Kidney (tissue), 14 donors: ENCODE measurements around the gene SLC26A1. TPM values are rescaled to one million over a fixed set of nuclear protein-coding genes. Genes with fewer than 3 reads are reported as not detected.

Experiments
- DNase-seq, 5 donors: peaks; one replicate each; pipeline ENCODE4 v3.0.0-alpha.2; 2013 to 2020
- FAIRE-seq: peaks from 2 replicates; lab custom pipeline; 2012; peaks lifted over from hg19 to GRCh38; lab: Jason Lieb, UNC
- H3K27ac ChIP-seq, 2 donors: one replicate each; pipeline ENCODE4 v1.7.0; 2013; ENCODE audit warnings: low read depth in 2 of 2, low read length in 2 of 2, inconsistent platforms in 1 of 2
- H3K27me3 ChIP-seq: one replicate; pipeline ENCODE4 v1.7.1; 2013; ENCODE audit warnings: low read length, inconsistent platforms; ENCODE audit not compliant: control insufficient read depth, insufficient read depth
- H3K36me3 ChIP-seq, 3 donors: one replicate each; pipeline versions ENCODE4 v1.7.0 to v1.7.1; 2013; ENCODE audit warnings: low read length in 3 of 3, control low read depth in 1 of 3, inconsistent platforms in 1 of 3; ENCODE audit not compliant: insufficient read depth in 3 of 3, control insufficient read depth in 2 of 3
- H3K4me1 ChIP-seq, 3 donors: one replicate each; pipeline versions ENCODE4 v1.7.0 to v1.7.1; 2013; ENCODE audit warnings: low read length in 3 of 3, inconsistent platforms in 1 of 3, low read depth in 1 of 3; ENCODE audit not compliant: control insufficient read depth in 2 of 3, insufficient read depth in 2 of 3
- H3K4me3 ChIP-seq, 3 donors: one replicate each; pipeline versions ENCODE4 v1.7.0 to v1.8.1; 2013; ENCODE audit warnings: low read length in 3 of 3, control low read depth in 1 of 3, inconsistent platforms in 1 of 3
- H3K9ac ChIP-seq, 3 donors: one replicate each; pipeline versions ENCODE4 v1.7.0 to v1.7.1; 2013; ENCODE audit warnings: low read length in 3 of 3, control low read depth in 1 of 3, inconsistent platforms in 1 of 3
- H3K9me3 ChIP-seq, 3 donors: one replicate each; pipeline versions ENCODE4 v1.7.0 to v1.7.1; 2013; ENCODE audit warnings: low read length in 3 of 3, control low read depth in 1 of 3, inconsistent platforms in 1 of 3; ENCODE audit not compliant: control insufficient read depth in 2 of 3, insufficient read depth in 1 of 3
- intact Hi-C: fragments of 100-400 bp; cut with DNase I; formaldehyde crosslinking; loops from one replicate; pipeline ENCODE4 v1.11.1; 2022
- polyA plus RNA-seq: library from polyadenylated mRNA; stranded (reverse); fragments of 350-450 nt; fragmentation: Illumina TruSeq; extraction: RNeasy Lipid Tissue Mini Kit (QIAGEN cat#74804); gene quantifications from one replicate; pipeline ENCODE4 v1.2.3, GENCODE V29; 2014; ENCODE audit warnings: low read depth, low replicate concordance; ENCODE audit not compliant: insufficient read depth
- total RNA-seq: library from RNA; stranded (reverse); fragmentation: NEBNext Ultra II Directional; extraction: Animal tissue kit (Norgen Biotek cat#: 25700); gene quantifications from one replicate; pipeline ENCODE4 v1.2.1, GENCODE V29; 2021
- TF ChIP-seq, protein P1 (sequence below): IDR thresholded peaks from 3 replicates; pipeline ENCODE4 v1.5.1; 2012; ENCODE audit warnings: mild to moderate bottlenecking, moderate library complexity, borderline replicate concordance; ENCODE audit not compliant: insufficient read depth; ENCODE audit errors: extremely low read depth
- donor health status: control.
- donor health status: control.
- donor health status: control.
- donor health status: control.
- donor health status: control.
- donor health status: DM: yes; HTN: yes; CAD: no.
- donor health status: Normal renal cell carcinoma (clear cell type).

SLC26A1 gene
- total and polyA plus RNA-seq, 2 donors from 2014 or later: 2.9 to 10.2 TPM

DNA sequence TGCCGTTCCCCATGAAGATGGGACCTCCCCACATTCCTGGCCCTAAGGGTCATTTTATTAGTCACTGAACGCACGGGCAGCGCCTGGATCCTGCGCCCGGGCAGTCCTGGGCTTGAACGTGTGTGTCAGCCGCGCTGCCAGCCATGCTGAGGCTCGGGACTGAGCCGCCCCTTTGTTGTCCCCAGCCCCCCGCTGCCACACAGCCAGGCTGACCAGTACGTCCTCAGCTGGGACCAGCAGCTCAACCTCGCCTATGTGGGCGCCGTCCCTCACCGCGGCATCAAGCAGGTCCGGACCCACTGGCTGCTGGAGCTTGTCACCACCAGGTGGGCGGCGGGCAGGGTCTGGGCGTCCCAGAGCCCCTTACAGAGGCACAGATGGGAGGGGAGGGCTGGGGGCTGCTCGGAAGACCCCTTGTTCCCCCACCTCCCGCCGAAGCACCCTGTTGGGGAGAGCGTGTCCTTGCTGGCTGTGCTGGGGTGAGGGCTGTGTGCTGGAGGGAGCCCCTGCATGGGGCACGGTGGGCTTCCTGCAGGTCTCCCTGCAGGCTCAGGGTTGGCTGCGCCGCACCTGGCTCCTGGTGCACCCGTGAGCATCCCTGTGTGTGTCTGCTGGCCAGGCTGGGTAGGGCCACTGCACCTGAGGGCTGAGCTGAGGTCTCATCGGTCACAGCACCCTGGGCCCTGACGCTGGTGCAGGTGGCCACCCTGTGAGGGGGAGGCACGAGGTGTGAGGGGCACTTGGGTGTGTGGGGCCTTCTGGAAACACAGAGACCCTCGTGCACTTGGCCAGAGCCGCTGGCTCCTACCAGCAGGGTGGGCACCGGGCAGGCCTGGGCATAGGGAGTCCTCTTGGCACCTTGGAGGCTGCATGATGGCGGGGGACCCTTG is 5.3 kb downstream of the SLC26A1 start:
- peak in 2 of 5 donors; percentile 64 to 81 for DNase-seq
- intact Hi-C loops: no loop called here
- Histone ChIP-seq H3K9ac (peak overlapping the region in 1 of 3 donors; percentile 34), H3K4me3 (peak overlapping the region in 1 of 3 donors; percentile 80), H3K9me3 (no peaks in the 10 kb centered on the region), H3K4me1 (peaks cover 0 to 34% (median 14%) of the 10 kb centered on the region in 3 donors), H3K27ac (peak overlapping the region in 1 of 2 donors; percentile 51), H3K27me3 (no peaks in the 10 kb centered on the region), H3K36me3 (peaks cover 0 to 4% (median 4%) of the 10 kb centered on the region in 3 donors)
- FAIRE-seq: no peak
- TF ChIP-seq, protein P1, sequence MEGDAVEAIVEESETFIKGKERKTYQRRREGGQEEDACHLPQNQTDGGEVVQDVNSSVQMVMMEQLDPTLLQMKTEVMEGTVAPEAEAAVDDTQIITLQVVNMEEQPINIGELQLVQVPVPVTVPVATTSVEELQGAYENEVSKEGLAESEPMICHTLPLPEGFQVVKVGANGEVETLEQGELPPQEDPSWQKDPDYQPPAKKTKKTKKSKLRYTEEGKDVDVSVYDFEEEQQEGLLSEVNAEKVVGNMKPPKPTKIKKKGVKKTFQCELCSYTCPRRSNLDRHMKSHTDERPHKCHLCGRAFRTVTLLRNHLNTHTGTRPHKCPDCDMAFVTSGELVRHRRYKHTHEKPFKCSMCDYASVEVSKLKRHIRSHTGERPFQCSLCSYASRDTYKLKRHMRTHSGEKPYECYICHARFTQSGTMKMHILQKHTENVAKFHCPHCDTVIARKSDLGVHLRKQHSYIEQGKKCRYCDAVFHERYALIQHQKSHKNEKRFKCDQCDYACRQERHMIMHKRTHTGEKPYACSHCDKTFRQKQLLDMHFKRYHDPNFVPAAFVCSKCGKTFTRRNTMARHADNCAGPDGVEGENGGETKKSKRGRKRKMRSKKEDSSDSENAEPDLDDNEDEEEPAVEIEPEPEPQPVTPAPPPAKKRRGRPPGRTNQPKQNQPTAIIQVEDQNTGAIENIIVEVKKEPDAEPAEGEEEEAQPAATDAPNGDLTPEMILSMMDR: no peak

DNA sequence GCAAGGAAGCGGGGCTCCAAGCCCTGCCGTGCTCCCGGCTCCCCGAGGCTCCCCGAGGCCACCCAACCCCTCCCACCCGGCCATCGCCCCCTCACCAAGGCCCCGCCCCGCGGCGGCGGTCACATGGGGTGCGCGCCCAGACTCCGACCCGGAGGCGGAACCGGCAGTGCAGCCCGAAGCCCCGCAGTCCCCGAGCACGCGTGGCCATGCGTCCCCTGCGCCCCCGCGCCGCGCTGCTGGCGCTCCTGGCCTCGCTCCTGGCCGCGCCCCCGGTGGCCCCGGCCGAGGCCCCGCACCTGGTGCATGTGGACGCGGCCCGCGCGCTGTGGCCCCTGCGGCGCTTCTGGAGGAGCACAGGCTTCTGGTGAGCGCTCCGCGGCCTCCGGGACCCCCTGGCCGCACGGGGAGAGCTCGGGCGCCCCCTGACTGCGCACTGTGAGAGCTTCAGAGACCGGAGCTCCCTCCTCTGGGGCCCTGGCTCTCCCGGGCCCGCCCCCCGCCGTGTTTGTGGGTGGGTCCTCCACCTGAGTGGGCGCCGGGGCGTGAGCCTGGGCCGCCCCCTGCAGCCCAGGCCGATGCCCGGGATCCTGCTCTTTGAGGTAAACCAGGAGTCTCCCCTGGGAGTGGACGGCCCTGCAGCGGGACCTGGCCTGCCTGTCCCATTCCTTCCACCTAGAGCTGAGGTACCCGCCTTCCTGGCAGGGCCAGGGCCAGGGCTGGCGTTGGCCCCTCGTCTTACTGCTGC is 6.2 kb downstream of the SLC26A1 start, which contains the start of gene IDUA:
TSS of gene IDUA (plus strand) at position 166 of the 745 bp plus-strand sequence. CDS start at position 207, 41 bp downstream.
- FAIRE-seq (no peak), DNase-seq (peak; percentile 89 to 94 (median 92))
- TF ChIP-seq, protein P1: peak; percentile 38
- Histone ChIP-seq H3K4me1 (peaks cover 0 to 26% (median 14%) of the 10 kb centered on the region in 3 donors), H3K9me3 (no peaks in the 10 kb centered on the region), H3K4me3 (peak within 1 kb of the TSS; percentile 66 to 80 (median 78)), H3K9ac (peak within 1 kb of the TSS; percentile 2 to 88 (median 62)), H3K36me3 (peaks cover 0 to 4% (median 4%) of the 10 kb centered on the region in 3 donors), H3K27ac (peak within 1 kb of the TSS in 1 of 2 donors; percentile 74), H3K27me3 (no peaks in the 10 kb centered on the region)
- intact Hi-C loops: no loop called here

DNA sequence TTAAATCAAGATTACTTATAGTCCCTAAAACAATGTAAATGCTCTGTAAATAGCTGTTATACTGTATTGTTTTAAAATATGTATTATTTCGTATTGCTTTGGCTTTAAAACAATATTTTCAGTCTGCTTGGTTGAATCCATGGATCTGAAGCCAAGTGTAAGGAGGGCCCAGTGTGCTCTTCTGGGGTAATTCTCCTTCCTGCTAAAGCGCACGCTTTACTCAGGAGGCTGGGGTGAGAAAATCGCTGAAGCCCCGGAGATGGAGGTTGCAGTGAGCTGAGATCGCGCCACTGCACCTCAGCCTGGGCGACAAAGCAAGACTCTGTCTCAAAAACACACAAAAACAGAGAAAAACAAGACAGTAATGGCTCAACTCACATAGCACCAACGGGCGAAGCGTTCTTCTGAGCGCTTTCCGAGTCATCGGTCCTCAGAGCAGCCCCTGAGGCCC is 6.8 kb downstream of the SLC26A1 start:
- H3K9me3 ChIP-seq: no peaks in the 10 kb centered on the region
- intact Hi-C loops: no loop called here
- H3K27ac ChIP-seq: peak overlapping the region in 1 of 2 donors; percentile 74
- peaks cover 0 to 4% (median 4%) of the 10 kb centered on the region in 3 donors for H3K36me3 ChIP-seq
- FAIRE-seq (no peak), DNase-seq (no peak)
- TF ChIP-seq, protein P1: no peak
- peak overlapping the region; percentile 2 to 88 (median 62) for H3K9ac ChIP-seq
- H3K4me1 ChIP-seq: peaks cover 0 to 22% (median 10%) of the 10 kb centered on the region in 3 donors
- no peaks in the 10 kb centered on the region for H3K27me3 ChIP-seq
- H3K4me3 ChIP-seq: peak overlapping the region; percentile 66 to 80 (median 78)
